Activated CD4-positive, alpha-beta T cell treated with anti-CD3 and anti-CD28 coated beads, Interleukin-2, amount 10 ng/mL, durations not matched to agents 24 days and 14 days (primary cell): ENCODE results near the gene TSC2. TPM values are rescaled to one million over a fixed set of nuclear protein-coding genes. Genes with fewer than 3 reads are reported as not detected.
"Not testable (repeated sequence)": the region's sequence is repeated elsewhere in the genome, so short reads cannot be mapped to it uniquely, and the experiment has no call there.

ENCODE experiments used
- DNase-seq: peaks from one replicate; pipeline ENCODE4 v3.0.0; 2022
- H3K27ac Mint-ChIP-seq: one replicate; pipeline ENCODE4 v1.8.0; 2022; ENCODE audit warnings: mild to moderate bottlenecking, mixed read lengths
- H3K27me3 Mint-ChIP-seq: one replicate; pipeline ENCODE4 v1.8.0; 2022; ENCODE audit warnings: mixed read lengths
- H3K36me3 Mint-ChIP-seq: one replicate; pipeline ENCODE4 v1.8.0; 2022; ENCODE audit warnings: low read depth, mild to moderate bottlenecking, mixed read lengths
- H3K4me1 Mint-ChIP-seq: one replicate; pipeline ENCODE4 v1.8.0; 2021; ENCODE audit warnings: mixed read lengths
- H3K4me3 Mint-ChIP-seq: one replicate; pipeline ENCODE4 v1.8.0; 2022; ENCODE audit warnings: mild to moderate bottlenecking, moderate library complexity, mixed read lengths
- H3K9me3 Mint-ChIP-seq: one replicate; pipeline ENCODE4 v1.8.0; 2021; ENCODE audit warnings: mixed read lengths
- intact Hi-C: fragments of 100-400 bp; cut with micrococcal nuclease; formaldehyde crosslinking; loops from one replicate; pipeline ENCODE4 v1.15.1; 2023
- total RNA-seq: library from RNA; stranded (reverse); gene quantifications from 2 replicates; pipeline ENCODE4 v1.2.3, GENCODE V29; 2022

TSC2 gene
- total RNA-seq, 1 donor from 2014 or later = 98.8 TPM

DNA sequence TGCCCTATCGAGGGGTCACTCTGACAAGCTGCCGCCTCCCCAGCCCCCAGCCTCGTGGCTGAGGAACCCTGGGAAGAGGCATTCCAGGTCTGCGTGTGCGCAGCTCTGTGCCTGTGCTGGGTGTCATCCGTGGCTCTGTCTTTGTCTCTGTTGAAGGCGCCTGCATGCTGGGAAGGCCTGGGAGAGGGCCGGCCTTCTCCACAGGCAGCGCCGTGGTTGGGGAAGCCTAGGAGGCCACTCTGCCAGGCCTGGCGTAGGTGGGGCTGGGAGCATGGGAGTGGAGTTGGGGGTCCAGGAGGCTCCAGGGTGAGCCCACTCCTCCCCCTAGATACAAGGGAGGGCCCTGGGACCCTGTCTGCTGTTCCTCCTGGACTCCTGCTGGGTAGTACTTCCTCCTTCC, 17.7 kb upstream of the TSC2 start:
- no peaks in the 10 kb centered on the region for H3K9me3 Mint-ChIP-seq
- H3K4me3 Mint-ChIP-seq = no peak overlapping the region
- no peaks in the 10 kb centered on the region for H3K4me1 Mint-ChIP-seq
- intact Hi-C loops = no loop called here
- H3K27ac Mint-ChIP-seq = no peak overlapping the region
- H3K36me3 Mint-ChIP-seq = no peaks in the 10 kb centered on the region
- peaks cover 27% of the 10 kb centered on the region for H3K27me3 Mint-ChIP-seq
- no peak for DNase-seq

DNA sequence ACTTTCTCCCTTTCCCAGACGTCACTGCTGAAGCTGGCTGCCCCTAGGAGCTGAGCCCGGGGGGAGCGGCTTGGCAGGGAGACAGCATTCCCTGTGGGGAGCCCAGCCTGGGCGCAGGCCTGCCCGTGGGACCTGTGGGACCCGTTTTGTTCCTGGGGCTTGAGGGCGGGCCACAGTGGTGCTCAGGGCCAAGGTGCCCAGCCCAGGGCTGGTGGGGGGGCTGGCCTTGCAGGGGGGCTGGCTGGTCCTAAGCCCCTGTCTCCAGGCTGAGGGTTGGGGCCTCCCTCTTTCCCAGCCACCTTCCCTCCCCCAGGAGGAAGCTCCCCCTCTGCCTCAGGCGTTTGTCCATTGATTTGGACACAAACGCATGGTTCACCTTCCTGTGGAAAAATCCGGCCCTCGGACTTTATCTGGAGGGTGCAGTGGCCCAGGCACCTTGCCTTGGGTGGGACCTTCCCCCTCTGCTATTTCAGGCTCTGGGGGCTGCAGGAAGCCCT, 16.7 kb upstream of the TSC2 start:
- Mint-ChIP-seq H3K4me1 (no peaks in the 10 kb centered on the region), H3K27ac (no peak overlapping the region), H3K4me3 (no peak overlapping the region), H3K27me3 (peaks cover 18% of the 10 kb centered on the region), H3K36me3 (no peaks in the 10 kb centered on the region), H3K9me3 (no peaks in the 10 kb centered on the region)
- DNase-seq = no peak
- intact Hi-C loops = no loop called here

DNA sequence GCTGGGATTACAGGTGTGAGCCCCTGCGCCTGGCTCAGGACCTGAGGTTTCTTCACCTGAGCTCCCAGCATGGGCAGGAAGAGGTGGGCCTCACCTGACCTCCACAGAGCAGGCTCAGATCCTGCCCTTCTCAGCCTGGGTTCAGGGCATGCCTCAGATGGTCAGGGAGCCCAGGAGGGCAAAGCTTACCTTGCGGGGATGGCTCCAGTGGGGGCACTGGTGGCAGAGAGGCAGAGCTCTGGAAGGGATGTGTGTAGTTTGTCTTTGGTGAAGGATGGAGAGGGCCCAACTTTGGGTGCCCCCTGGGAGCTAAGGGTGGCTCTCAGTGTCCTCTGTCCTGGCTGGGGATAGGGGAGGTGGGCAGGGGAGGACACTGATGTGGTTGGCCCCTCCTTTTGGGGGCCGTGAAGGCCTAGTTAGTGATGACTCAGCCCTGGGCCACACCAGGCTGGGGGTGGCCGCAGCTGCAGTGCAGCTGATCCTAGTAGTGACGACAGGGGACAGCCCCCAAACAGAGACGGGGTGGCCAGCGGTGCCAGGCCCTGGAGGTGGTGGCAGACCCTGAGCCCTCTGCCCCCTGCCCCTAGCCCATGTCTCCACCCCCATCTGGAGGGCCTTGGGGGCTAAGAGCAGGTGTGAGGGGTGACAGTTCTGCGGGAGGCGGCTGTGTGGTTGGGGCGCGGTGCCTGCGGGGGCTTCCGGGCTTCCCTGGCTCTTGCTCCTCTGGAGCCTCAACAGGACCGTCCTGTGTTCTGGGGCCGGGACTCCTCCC, 15.3 kb upstream of the TSC2 start:
- H3K9me3 Mint-ChIP-seq = no peaks in the 10 kb centered on the region
- no peak overlapping the region for H3K27ac Mint-ChIP-seq
- no peaks in the 10 kb centered on the region for H3K4me1 Mint-ChIP-seq
- intact Hi-C loops = no loop called here
- H3K4me3 Mint-ChIP-seq = no peak overlapping the region
- H3K27me3 Mint-ChIP-seq = peaks cover 16% of the 10 kb centered on the region
- DNase-seq = no peak
- no peaks in the 10 kb centered on the region for H3K36me3 Mint-ChIP-seq

DNA sequence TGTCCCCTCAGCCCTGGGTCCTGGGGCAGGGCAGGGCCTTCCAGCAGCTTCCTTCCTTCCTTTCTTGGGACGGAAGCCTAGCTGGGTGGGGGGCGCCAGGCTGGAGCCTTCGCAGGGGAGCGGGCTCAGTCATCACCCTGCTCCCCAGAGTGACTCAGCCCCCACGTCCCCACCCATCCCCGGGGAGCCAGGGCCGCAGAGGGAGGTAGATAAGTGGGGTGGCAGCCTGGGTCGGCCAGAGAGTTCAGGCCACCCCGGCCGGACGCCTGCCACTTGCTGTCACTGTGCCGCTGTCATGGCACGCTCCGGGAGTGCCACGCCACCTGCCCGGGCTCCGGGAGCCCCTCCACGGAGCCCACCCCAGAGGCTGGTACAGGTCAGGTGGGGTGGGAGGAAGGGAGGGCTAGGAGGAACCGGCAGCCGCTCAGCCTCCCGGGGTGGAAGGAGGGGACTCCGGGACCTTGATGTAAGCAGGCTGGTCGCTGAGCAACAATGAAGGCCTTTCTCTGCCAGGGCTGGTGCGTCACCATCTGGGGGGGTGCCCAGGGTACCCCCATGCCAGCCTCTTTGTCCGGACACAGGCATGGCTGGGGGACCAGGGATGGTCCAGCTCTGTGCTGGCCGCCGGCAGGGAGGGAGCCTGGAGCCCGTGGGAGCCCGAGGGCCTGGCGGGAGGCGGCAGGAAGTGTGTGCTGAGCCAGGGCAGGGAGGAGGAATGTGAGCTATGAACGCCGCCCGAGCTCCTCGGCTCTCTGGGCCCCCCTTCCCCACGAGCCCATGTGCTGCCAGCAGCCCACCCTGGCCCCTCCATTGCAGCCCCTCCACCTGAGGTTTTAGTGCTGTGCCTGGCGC, 14.5 kb upstream of the TSC2 start:
- Mint-ChIP-seq H3K27me3 (peaks cover 7% of the 10 kb centered on the region), H3K9me3 (no peaks in the 10 kb centered on the region), H3K27ac (no peak overlapping the region), H3K4me1 (no peaks in the 10 kb centered on the region), H3K4me3 (no peak overlapping the region), H3K36me3 (no peaks in the 10 kb centered on the region)
- no peak for DNase-seq
- intact Hi-C loops = no loop called here

DNA sequence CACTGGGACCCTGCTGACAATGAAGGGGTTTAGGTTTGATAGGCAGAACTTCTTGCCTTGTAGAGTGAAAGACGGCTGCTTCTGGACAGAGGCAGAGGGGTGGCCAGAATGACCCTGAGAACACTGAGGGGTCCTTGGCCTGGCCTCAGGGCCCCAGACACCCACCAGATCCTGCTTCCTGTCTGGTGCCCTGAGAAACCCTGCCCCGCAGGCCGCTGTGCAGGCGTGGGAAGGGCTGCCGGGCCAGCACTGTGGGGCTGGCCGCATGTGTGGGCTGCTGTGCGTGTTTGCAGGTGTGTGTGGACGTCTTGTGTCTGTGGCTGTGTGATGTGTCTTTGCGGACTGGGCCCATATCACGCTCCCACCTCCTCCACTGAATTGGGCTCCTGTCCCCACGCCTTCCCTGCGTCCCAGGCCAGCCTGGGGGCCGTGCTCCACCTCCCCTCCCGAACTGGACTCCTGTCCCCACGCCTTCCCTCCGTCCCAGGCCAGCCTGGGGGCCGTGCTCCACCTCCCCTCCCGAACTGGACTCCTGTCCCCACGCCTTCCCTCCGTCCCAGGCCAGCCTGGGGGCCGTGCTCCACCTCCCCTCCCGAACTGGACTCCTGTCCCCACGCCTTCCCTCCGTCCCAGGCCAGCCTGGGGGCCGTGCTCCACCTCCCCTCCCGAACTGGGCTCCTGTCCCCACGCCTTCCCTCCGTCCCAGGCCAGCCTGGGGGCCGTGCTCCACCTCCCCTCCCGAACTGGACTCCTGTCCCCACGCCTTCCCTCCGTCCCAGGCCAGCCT, 13.7 kb upstream of the TSC2 start:
- H3K27me3 Mint-ChIP-seq, H3K36me3 Mint-ChIP-seq, intact Hi-C loops, DNase-seq, H3K4me3 Mint-ChIP-seq, H3K4me1 Mint-ChIP-seq, H3K27ac Mint-ChIP-seq, H3K9me3 Mint-ChIP-seq: not testable (repeated sequence)

DNA sequence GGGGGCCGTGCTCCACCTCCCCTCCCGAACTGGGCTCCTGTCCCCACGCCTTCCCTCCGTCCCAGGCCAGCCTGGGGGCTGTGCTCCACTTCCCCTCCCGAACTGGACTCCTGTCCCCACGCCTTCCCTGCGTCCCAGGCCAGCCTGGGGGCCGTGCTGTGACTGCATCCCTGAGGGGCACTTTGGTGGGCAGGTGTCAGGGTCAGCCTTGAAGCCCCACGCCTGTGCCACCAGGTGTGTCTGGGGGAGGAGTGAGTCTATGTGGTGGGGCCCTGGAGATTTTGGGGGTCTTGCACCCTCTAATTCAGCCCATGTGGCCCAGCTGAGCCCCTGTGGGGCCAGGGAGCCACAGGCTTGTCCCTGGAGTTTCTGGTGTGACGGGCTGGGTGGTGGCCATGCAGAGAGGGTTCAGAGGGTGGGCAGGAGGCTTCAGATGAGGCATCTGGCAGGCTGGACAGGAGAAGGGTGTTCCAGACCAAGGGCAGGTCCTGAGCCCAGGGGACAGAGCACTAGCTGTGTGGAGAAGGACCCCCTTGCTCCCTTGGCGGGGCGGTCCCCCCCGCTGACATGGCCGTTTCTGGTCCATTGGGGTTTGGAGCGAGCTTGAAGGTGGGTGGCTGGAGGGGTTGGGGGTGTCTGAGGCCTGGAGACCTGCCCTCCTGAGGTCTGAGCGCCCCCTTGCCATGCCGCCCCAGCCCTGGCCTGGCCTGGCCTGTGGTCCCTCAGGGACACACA, 12.9 kb upstream of the TSC2 start:
- Mint-ChIP-seq H3K4me3 (no peak overlapping the region), H3K27me3 (no peaks in the 10 kb centered on the region), H3K36me3 (no peaks in the 10 kb centered on the region), H3K4me1 (no peaks in the 10 kb centered on the region), H3K9me3 (no peaks in the 10 kb centered on the region), H3K27ac (no peak overlapping the region)
- DNase-seq = no peak
- intact Hi-C loops = no loop called here

DNA sequence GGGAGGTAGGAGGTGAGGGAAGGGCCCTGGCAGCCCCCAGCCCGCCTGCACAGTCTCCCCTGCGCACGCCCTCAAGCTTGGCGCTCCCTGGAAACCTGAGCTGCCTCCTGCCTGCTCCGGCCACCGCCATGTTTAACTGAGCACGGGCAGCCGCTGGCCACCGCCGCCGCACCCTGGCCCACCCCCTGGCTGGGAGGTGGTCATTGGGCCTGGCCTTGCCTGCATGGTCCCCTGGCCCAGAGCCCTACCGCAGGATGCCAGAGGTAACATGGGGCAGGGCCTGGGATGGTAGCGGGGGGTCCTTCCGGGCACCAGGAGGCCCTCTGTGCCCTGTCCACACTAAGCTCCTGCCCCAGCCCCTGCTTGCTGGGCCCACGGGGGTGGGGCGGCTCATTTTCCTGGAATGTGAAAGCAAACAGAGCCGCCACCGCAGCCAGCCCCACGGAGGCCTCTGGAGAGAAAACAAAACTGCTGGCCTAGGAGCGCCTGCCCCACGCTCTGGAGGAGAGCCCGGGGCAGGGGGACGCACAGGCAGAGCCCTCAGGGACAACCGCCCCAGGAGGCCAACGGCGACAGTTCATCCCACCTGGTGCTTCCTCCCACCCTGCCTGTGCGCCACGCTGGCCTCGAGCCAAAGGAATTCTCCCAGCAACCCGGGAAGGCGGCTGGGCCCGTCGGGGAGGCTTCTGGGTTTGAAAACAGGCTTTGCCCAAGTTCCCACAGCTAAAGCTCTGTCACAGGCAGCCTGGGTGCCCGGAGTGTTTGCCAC, 12.2 kb upstream of the TSC2 start:
- H3K36me3 Mint-ChIP-seq = no peaks in the 10 kb centered on the region
- no peaks in the 10 kb centered on the region for H3K9me3 Mint-ChIP-seq
- intact Hi-C loops = no loop called here
- no peak overlapping the region for H3K4me3 Mint-ChIP-seq
- H3K27ac Mint-ChIP-seq = no peak overlapping the region
- H3K4me1 Mint-ChIP-seq = no peaks in the 10 kb centered on the region
- no peak for DNase-seq
- H3K27me3 Mint-ChIP-seq = no peaks in the 10 kb centered on the region

DNA sequence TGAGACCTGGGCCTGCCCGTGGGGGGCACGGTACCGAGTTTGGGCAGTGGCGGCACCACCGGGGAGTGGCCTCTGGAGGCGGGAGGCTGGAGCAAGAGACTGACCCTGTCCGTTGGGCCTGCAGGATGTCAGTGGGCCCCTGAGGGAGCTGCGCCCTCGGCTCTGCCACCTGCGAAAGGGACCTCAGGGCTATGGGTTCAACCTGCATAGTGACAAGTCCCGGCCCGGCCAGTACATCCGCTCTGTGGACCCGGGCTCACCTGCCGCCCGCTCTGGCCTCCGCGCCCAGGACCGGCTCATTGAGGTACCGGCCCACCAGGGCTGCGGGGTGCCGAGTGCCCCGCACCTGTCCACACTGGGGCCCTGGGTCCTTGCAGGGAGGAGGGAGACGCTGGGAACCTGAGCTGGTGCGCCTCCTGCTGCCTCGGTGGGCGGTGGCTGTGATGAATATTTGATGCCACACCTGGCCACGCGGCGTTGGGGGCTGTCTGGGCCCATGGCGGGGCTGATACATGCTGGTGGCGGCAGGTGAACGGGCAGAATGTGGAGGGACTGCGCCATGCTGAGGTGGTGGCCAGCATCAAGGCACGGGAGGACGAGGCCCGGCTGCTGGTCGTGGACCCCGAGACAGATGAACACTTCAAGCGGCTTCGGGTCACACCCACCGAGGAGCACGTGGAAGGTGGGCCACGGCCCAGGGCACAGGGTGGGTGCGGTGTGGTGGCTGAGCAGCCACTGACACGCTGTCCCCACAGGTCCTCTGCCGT, 11.4 kb upstream of the TSC2 start:
- DNase-seq = no peak
- H3K4me3 Mint-ChIP-seq = no peak overlapping the region

DNA sequence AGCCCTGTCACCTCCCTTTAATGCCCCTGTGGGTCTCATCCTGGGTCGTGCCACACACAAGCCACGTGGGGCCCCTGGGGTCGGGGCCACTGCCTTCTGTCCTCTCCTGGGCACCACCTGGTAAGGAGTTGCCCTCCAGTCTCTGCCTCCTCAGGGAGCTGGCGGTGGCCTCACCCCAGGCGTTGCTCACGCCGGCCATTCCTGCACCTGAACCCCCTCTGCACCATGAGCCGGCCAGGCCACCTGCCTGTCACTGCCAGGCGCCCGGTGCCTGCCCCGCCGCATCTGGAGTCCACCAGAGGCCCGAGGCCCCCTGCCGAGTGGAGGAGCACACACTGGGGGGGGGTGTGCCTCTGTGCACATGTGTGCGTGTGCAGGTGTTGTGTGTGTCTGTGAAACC, 10.7 kb upstream of the TSC2 start:
- no peak overlapping the region for H3K4me3 Mint-ChIP-seq
- intact Hi-C loops = no loop called here
- H3K4me1 Mint-ChIP-seq = no peaks in the 10 kb centered on the region
- no peaks in the 10 kb centered on the region for H3K27me3 Mint-ChIP-seq
- no peaks in the 10 kb centered on the region for H3K9me3 Mint-ChIP-seq
- H3K36me3 Mint-ChIP-seq = no peaks in the 10 kb centered on the region
- no peak for DNase-seq
- H3K27ac Mint-ChIP-seq = no peak overlapping the region

More for the DNA sequence above, 11.4 kb upstream of the TSC2 start:
- intact Hi-C loops = no loop called here
- Mint-ChIP-seq H3K9me3 (no peaks in the 10 kb centered on the region), H3K36me3 (no peaks in the 10 kb centered on the region), H3K4me1 (no peaks in the 10 kb centered on the region), H3K27ac (no peak overlapping the region), H3K27me3 (no peaks in the 10 kb centered on the region)

DNA sequence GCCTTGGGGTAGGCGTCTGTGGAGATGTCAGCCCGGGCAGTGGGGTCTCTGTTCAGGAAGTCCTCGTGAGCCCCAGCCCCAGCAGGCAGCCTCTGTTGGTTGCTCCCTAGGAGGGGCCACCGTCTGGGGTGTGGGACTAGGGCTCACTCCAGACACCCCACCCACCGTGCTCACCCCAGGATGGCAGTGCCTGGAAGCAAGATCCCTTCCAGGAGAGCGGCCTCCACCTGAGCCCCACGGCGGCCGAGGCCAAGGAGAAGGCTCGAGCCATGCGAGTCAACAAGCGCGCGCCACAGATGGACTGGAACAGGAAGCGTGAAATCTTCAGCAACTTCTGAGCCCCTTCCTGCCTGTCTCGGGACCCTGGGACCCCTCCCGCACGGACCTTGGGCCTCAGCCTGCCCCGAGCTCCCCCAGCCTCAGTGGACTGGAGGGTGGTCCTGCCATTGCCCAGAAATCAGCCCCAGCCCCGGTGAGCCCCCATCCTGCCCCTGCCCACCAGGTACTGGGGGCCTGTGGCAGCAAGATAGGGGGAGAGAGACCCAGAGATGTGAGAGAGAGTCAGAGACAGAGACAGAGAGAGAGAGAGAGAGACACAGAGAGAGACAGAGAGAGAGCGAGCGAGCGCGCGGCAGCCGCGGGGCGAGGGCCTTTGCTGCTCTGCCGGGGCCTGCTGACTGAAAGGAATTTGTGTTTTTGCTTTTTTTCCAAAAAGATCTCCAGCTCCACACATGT, 10.0 kb upstream of the TSC2 start:
- no peaks in the 10 kb centered on the region for H3K4me1 Mint-ChIP-seq
- intact Hi-C loops = no loop called here
- no peaks in the 10 kb centered on the region for H3K9me3 Mint-ChIP-seq
- no peak overlapping the region for H3K4me3 Mint-ChIP-seq
- no peak overlapping the region for H3K27ac Mint-ChIP-seq
- no peak for DNase-seq
- no peaks in the 10 kb centered on the region for H3K27me3 Mint-ChIP-seq
- no peaks in the 10 kb centered on the region for H3K36me3 Mint-ChIP-seq

DNA sequence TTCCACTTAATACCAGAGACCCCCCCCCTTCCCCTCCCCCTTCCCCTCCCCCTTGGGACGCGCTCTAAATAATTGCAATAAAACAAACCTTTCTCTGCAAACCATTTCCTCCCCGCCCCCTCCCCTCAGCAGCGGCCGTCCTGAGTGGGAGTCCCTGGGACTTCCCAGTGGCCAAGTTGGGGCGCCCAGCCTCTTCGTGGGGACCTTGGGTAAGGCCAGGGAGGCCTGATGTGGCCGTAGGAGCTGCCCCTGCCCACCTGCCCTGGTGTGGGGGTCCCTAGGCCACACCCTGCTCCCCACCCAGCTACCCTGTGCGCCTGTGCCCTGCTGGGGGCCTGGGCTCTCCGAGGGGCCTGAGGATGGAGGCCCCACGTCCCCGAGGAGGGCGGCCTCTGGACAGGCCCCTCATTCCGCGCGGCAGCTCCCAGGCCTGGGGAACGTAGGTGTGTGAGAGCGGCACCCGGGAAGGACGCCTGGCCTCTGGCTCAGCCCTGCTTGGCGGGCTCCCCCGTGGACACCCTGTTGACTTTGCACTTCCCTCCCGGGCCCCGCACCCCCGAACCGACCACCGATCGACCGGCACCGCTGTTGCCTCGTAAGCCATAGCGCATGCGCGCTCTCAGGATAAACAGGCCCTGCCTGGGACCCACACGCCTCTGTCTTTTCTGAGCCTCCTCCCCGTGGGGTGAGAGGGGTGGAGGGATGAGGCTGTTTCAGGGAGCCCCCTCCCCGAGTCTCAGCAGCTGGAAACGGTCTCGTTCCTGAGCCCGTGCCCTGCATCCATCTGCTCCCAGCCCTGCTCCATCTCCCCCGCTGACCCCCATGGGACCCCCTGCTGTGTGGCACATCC, 9.2 kb upstream of the TSC2 start:
- Mint-ChIP-seq H3K4me1 (no peaks in the 10 kb centered on the region), H3K27me3 (no peaks in the 10 kb centered on the region), H3K4me3 (no peak overlapping the region), H3K9me3 (no peaks in the 10 kb centered on the region), H3K27ac (no peak overlapping the region), H3K36me3 (peaks cover 2% of the 10 kb centered on the region)
- DNase-seq = no peak
- intact Hi-C loops = no loop called here
